ENCODE data around the gene ITPKC. TPM values are rescaled to one million over a fixed set of nuclear protein-coding genes. Genes with fewer than 3 reads are reported as not detected.

The ITPKC gene
- total and polyA plus RNA-seq, 9 of the 15 experiments (the other 6 are each of a cell fraction or from before 2014, with no cell fraction given): 0.08 to 9.3 (median 5.8) TPM

- TF ChIP-seq, protein P1, sequence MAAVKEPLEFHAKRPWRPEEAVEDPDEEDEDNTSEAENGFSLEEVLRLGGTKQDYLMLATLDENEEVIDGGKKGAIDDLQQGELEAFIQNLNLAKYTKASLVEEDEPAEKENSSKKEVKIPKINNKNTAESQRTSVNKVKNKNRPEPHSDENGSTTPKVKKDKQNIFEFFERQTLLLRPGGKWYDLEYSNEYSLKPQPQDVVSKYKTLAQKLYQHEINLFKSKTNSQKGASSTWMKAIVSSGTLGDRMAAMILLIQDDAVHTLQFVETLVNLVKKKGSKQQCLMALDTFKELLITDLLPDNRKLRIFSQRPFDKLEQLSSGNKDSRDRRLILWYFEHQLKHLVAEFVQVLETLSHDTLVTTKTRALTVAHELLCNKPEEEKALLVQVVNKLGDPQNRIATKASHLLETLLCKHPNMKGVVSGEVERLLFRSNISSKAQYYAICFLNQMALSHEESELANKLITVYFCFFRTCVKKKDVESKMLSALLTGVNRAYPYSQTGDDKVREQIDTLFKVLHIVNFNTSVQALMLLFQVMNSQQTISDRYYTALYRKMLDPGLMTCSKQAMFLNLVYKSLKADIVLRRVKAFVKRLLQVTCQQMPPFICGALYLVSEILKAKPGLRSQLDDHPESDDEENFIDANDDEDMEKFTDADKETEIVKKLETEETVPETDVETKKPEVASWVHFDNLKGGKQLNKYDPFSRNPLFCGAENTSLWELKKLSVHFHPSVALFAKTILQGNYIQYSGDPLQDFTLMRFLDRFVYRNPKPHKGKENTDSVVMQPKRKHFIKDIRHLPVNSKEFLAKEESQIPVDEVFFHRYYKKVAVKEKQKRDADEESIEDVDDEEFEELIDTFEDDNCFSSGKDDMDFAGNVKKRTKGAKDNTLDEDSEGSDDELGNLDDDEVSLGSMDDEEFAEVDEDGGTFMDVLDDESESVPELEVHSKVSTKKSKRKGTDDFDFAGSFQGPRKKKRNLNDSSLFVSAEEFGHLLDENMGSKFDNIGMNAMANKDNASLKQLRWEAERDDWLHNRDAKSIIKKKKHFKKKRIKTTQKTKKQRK (IDR thresholded peaks at IDR 0.05; ENCODE audit: borderline replicate concordance, low read depth, low read length): peak; percentile 89
- TF ChIP-seq CGGBP1 (CRISPR knock-in tag; IDR thresholded peaks at IDR 0.05) (peak; percentile 65; the same call in 1 of the 2 replicates), SUPT5H (IDR thresholded peaks at IDR 0.05) (peak; percentile 72; the same call in 1 of the 2 replicates), CBX2 (IDR thresholded peaks at IDR 0.05; ENCODE audit: insufficient read depth, low read length, poor library complexity, severe bottlenecking) (no peak), TCF3 (CRISPR knock-in tag; IDR thresholded peaks at IDR 0.05) (0 out of 2 replicates have a peak, but pooled peaks have one; percentile 28), RBFOX2 (IDR thresholded peaks at IDR 0.05; ENCODE audit: low read depth, low read length) (peak; percentile 87), CCNT2 (IDR thresholded peaks at IDR 0.05; ENCODE audit: borderline replicate concordance, extremely low read depth, insufficient read length, low read depth, low read length) (peak; percentile 75), CC2D1A (IDR thresholded peaks at IDR 0.05) (no peak), TEAD1 (CRISPR knock-in tag; IDR thresholded peaks at IDR 0.05) (no peak), ELF2 (CRISPR knock-in tag; IDR thresholded peaks at IDR 0.05) (peak; percentile 96), HCFC1 (IDR thresholded peaks at IDR 0.05; ENCODE audit: low read depth, low read length) (peak; percentile 34; the same call in 1 of the 2 replicates), E2F8 (IDR thresholded peaks at IDR 0.05; ENCODE audit: low read depth, partially characterized antibody) (peak; percentile 85), NEUROD1 (IDR thresholded peaks at IDR 0.05; ENCODE audit: borderline replicate concordance, low read depth, low read length, partially characterized antibody) (peak; percentile 97), MEIS2 (IDR thresholded peaks at IDR 0.05; ENCODE audit: partially characterized antibody) (no peak), GABPB1 (CRISPR knock-in tag; IDR thresholded peaks at IDR 0.05) (peak; percentile 87), NR2C1 (IDR thresholded peaks at IDR 0.05) (no peak), NR2C1 (tag; IDR thresholded peaks at IDR 0.05) (no peak), ELF4 (CRISPR knock-in tag; IDR thresholded peaks at IDR 0.05) (peak; percentile 84; the same call in 1 of the 2 replicates), SP2 (IDR thresholded peaks at IDR 0.05; ENCODE audit: extremely low read depth, low read depth, low read length, poor library complexity, severe bottlenecking) (peak; percentile 89), MAFG (tag; conservative IDR thresholded peaks at IDR 0.05) (no peak), POLR2G (IDR thresholded peaks at IDR 0.05; ENCODE audit: low read depth, low read length) (peak; percentile 91), POLR2AphosphoS5 (IDR thresholded peaks at IDR 0.05; ENCODE audit: control insufficient read depth, insufficient read depth, low read depth, low read length) (no peak)
Measured at GRCh38 chr19:40777937-40778705, 61.2 kb downstream of the ITPKC start, which contains the start of gene RAB4B (continued).
